ENCODE results near the gene SH2D2A.

Gene SH2D2A

GRCh38 chr1:156816561-156817328 lies at the start of gene SH2D2A:
Gene SH2D2A (minus strand): TSS chr1:156816848. CDS start chr1:156816708, 140 bp downstream.
- Histone ChIP-seq H3K9ac (ENCODE audit: insufficient read length, low read depth) (peak within 1 kb of the TSS; percentile 37), H3K4me1 (ENCODE audit: insufficient read depth, insufficient read length) (peaks cover 39% of the 10 kb centered on the region), H3K9me3 (ENCODE audit: insufficient read depth, low read length) (no peaks in the 10 kb centered on the region), H3K36me3 (ENCODE audit: insufficient read depth, insufficient read length, low read length) (no peaks in the 10 kb centered on the region), H3K4me3 (ENCODE audit: insufficient read length, low read depth) (no peak within 1 kb of the TSS), H3K27me3 (ENCODE audit: insufficient read depth, insufficient read length) (peaks cover 26% of the 10 kb centered on the region)
- no peak for TF ChIP-seq YY1 (IDR thresholded peaks at IDR 0.05; ENCODE audit: insufficient read depth, insufficient read length)
- TF ChIP-seq SUZ12 (IDR thresholded peaks at IDR 0.05; ENCODE audit: extremely low read depth, insufficient read depth, insufficient read length): no peak
- TF ChIP-seq ZNF274 (IDR thresholded peaks at IDR 0.05; ENCODE audit: low read depth, low read length): no peak
- DNase-seq (ENCODE audit: low read depth, low spot score): no peak

GRCh38 chr1:156865865-156866248 lies 49.2 kb upstream of the SH2D2A start:
- Histone ChIP-seq H3K9ac (ENCODE audit: insufficient read length, low read depth) (no peak overlapping the region), H3K4me1 (ENCODE audit: insufficient read depth, insufficient read length) (peaks cover 23% of the 10 kb centered on the region), H3K27me3 (ENCODE audit: insufficient read depth, insufficient read length) (peaks cover 37% of the 10 kb centered on the region), H3K9me3 (ENCODE audit: insufficient read depth, low read length) (no peaks in the 10 kb centered on the region), H3K36me3 (ENCODE audit: insufficient read depth, insufficient read length, low read length) (no peaks in the 10 kb centered on the region), H3K4me3 (ENCODE audit: insufficient read length, low read depth) (no peak overlapping the region)
- no peak for DNase-seq (ENCODE audit: low read depth, low spot score)
- TF ChIP-seq YY1 (IDR thresholded peaks at IDR 0.05; ENCODE audit: insufficient read depth, insufficient read length) (no peak), ZNF274 (IDR thresholded peaks at IDR 0.05; ENCODE audit: low read depth, low read length) (no peak), SUZ12 (IDR thresholded peaks at IDR 0.05; ENCODE audit: extremely low read depth, insufficient read depth, insufficient read length) (no peak)

DNA sequence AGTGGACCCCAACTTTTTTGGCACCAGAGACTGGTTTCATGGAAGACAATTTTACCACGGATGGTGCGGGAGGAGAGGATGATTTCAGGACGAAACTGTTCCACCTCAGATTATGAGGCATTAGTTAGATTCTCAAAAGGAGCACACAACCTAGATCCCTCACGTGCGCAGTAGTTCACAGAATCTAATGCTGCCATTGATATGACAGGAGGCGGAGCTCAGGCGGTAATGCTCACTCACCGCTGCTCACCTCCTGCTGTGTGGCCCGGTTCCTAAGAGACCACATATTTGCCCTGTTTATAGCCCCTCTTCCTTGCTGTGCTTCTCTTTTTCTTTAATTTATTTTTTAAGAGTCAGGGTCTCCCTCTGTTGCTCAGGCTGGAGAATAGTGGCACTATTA lies 48.6 kb upstream of the SH2D2A start:
- TF ChIP-seq YY1 (IDR thresholded peaks at IDR 0.05; ENCODE audit: insufficient read depth, insufficient read length) (no peak), ZNF274 (IDR thresholded peaks at IDR 0.05; ENCODE audit: low read depth, low read length) (no peak), SUZ12 (IDR thresholded peaks at IDR 0.05; ENCODE audit: extremely low read depth, insufficient read depth, insufficient read length) (no peak)
- Histone ChIP-seq H3K36me3 (ENCODE audit: insufficient read depth, insufficient read length, low read length) (no peaks in the 10 kb centered on the region), H3K27me3 (ENCODE audit: insufficient read depth, insufficient read length) (peaks cover 42% of the 10 kb centered on the region)

DNA sequence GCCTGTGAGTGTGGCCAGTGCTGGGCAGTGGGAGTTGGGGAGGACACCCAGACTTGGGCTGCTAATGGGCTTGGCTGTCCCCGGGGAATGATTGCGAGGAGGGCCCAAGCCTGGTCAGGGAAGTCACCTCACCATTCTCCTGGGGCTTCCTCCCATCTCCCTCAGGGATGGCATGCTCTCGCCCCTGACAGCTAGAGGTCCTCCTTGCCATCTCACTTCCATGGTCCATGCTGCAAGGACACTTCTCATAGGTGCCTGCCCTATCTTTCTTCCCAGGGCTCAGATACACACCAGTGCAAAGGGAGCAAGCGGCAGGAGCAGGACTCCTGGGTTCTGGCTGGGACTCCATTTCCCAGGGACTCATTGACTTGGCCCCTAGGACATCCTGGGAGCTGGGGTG lies 48.1 kb upstream of the SH2D2A start:
- H3K9me3 ChIP-seq (ENCODE audit: insufficient read depth, low read length): no peaks in the 10 kb centered on the region
- TF ChIP-seq SUZ12 (IDR thresholded peaks at IDR 0.05; ENCODE audit: extremely low read depth, insufficient read depth, insufficient read length): no peak
- no peaks in the 10 kb centered on the region for H3K36me3 ChIP-seq (ENCODE audit: insufficient read depth, insufficient read length, low read length)
- peaks cover 46% of the 10 kb centered on the region for H3K27me3 ChIP-seq (ENCODE audit: insufficient read depth, insufficient read length)
- DNase-seq (ENCODE audit: low read depth, low spot score): no peak
- H3K4me1 ChIP-seq (ENCODE audit: insufficient read depth, insufficient read length): peaks cover 23% of the 10 kb centered on the region
- no peak overlapping the region for H3K4me3 ChIP-seq (ENCODE audit: insufficient read length, low read depth)
- no peak overlapping the region for H3K9ac ChIP-seq (ENCODE audit: insufficient read length, low read depth)

More for the DNA sequence above, 48.6 kb upstream of the SH2D2A start:
- H3K4me1 ChIP-seq (ENCODE audit: insufficient read depth, insufficient read length): peaks cover 23% of the 10 kb centered on the region
- no peak for DNase-seq (ENCODE audit: low read depth, low spot score)
- H3K9ac ChIP-seq (ENCODE audit: insufficient read length, low read depth): no peak overlapping the region
- no peaks in the 10 kb centered on the region for H3K9me3 ChIP-seq (ENCODE audit: insufficient read depth, low read length)
- no peak overlapping the region for H3K4me3 ChIP-seq (ENCODE audit: insufficient read length, low read depth)

DNA sequence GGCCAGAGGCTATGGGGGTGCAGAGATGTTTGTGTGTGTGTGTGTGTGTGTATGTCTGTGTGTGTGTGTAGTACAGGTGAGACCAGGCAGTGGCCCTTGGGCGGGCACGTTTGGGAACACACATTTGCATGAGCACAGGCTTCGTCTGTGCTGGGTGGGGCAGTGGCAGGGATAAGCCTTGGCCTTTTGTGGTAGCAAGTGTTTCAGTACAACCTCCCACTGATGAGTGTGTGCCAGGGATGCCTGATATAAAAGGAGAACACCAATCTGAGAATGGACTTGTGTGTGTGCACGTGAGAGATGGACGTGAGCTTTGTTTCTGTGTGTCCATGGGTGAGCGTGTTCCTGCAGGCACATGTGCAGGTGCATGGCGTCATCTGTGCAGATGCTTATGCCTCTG lies 47.0 kb upstream of the SH2D2A start:
- no peaks in the 10 kb centered on the region for H3K36me3 ChIP-seq (ENCODE audit: insufficient read depth, insufficient read length, low read length)
- no peak for DNase-seq (ENCODE audit: low read depth, low spot score)
- H3K27me3 ChIP-seq (ENCODE audit: insufficient read depth, insufficient read length): peaks cover 56% of the 10 kb centered on the region
- no peak overlapping the region for H3K4me3 ChIP-seq (ENCODE audit: insufficient read length, low read depth)
- H3K9me3 ChIP-seq (ENCODE audit: insufficient read depth, low read length): no peaks in the 10 kb centered on the region
- no peak overlapping the region for H3K9ac ChIP-seq (ENCODE audit: insufficient read length, low read depth)
- no peak for TF ChIP-seq YY1 (IDR thresholded peaks at IDR 0.05; ENCODE audit: insufficient read depth, insufficient read length)
- no peak for TF ChIP-seq ZNF274 (IDR thresholded peaks at IDR 0.05; ENCODE audit: low read depth, low read length)
- no peak for TF ChIP-seq SUZ12 (IDR thresholded peaks at IDR 0.05; ENCODE audit: extremely low read depth, insufficient read depth, insufficient read length)
- H3K4me1 ChIP-seq (ENCODE audit: insufficient read depth, insufficient read length): peaks cover 29% of the 10 kb centered on the region

- Histone ChIP-seq H3K27me3 (ENCODE audit: insufficient read depth, insufficient read length) (peaks cover 61% of the 10 kb centered on the region), H3K36me3 (ENCODE audit: insufficient read depth, insufficient read length, low read length) (no peaks in the 10 kb centered on the region), H3K9ac (ENCODE audit: insufficient read length, low read depth) (no peak overlapping the region), H3K4me3 (ENCODE audit: insufficient read length, low read depth) (no peak overlapping the region), H3K4me1 (ENCODE audit: insufficient read depth, insufficient read length) (peaks cover 33% of the 10 kb centered on the region), H3K9me3 (ENCODE audit: insufficient read depth, low read length) (no peaks in the 10 kb centered on the region)
- TF ChIP-seq YY1 (IDR thresholded peaks at IDR 0.05; ENCODE audit: insufficient read depth, insufficient read length) (no peak), SUZ12 (IDR thresholded peaks at IDR 0.05; ENCODE audit: extremely low read depth, insufficient read depth, insufficient read length) (no peak), ZNF274 (IDR thresholded peaks at IDR 0.05; ENCODE audit: low read depth, low read length) (no peak)
- DNase-seq (ENCODE audit: low read depth, low spot score): no peak
These were observed 46.5 kb upstream of the SH2D2A start for GRCh38 chr1:156862997-156863599.

DNA sequence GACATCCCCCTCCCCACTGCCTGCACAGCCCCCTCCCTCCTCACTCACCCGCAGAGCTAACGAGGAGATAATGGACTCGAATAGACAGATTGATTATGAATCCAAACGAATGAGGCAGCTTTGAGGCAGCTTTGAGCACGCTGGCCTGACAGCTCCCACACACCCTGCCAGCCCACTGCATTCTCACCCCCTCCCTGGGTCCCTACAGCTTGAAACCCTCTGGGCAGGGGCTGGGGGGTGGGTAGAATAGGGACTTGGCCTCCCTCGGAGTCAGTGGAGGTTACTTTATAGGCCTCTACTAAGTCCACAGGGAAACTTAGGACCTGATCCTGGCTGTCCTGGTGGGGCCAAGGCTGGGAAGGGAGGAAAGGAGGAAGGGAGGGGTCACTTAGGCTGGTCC lies 45.9 kb upstream of the SH2D2A start:
- no peak for DNase-seq (ENCODE audit: low read depth, low spot score)
- Histone ChIP-seq H3K36me3 (ENCODE audit: insufficient read depth, insufficient read length, low read length) (no peaks in the 10 kb centered on the region), H3K27me3 (ENCODE audit: insufficient read depth, insufficient read length) (peaks cover 67% of the 10 kb centered on the region), H3K9ac (ENCODE audit: insufficient read length, low read depth) (no peak overlapping the region), H3K9me3 (ENCODE audit: insufficient read depth, low read length) (no peaks in the 10 kb centered on the region), H3K4me3 (ENCODE audit: insufficient read length, low read depth) (no peak overlapping the region), H3K4me1 (ENCODE audit: insufficient read depth, insufficient read length) (peaks cover 36% of the 10 kb centered on the region)
- no peak for TF ChIP-seq SUZ12 (IDR thresholded peaks at IDR 0.05; ENCODE audit: extremely low read depth, insufficient read depth, insufficient read length)

Measured in NT2/D1 (cell line).